ENCODE data around the gene MED31. TPM values are rescaled to one million over a fixed set of nuclear protein-coding genes. Genes with fewer than 3 reads are reported as not detected.

MED31 gene
- 12.6 TPM for total RNA-seq

DNA sequence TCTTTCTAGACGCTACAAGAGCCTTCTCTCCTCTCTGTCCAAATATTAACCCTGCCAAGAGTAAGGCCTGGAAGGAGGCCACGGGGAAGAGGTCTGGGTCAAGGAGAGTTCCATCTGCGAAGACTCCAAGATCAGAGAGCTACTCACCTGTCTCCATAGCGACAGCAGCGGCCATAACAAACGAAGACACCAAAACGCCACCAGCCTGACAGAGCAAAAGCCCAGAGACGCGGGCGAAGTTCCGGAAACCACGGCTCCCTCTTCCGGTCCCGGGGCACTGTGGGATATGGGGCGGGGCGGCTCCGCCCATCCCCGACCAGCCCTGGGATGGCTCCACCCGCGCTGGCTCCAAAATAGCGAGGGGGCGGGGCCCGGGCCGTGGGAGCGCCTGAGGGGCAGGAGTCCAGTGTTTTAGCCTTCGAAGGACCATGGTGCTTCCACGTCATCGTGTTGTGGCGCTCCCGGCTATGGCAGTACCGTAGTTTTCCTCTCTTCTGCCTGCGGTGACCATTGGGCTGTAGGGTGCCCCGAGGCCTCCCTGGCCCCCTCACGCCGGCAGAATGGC, at the start of gene MED31, which contains the start of gene C17orf100:
TSS of gene MED31 (minus strand) at position 252 of the 565 bp plus-strand sequence. CDS start at position 175, 77 bp downstream.
TSS of gene C17orf100 (plus strand) at position 409 of the 565 bp plus-strand sequence. CDS start at position 561, 152 bp downstream.

DNA sequence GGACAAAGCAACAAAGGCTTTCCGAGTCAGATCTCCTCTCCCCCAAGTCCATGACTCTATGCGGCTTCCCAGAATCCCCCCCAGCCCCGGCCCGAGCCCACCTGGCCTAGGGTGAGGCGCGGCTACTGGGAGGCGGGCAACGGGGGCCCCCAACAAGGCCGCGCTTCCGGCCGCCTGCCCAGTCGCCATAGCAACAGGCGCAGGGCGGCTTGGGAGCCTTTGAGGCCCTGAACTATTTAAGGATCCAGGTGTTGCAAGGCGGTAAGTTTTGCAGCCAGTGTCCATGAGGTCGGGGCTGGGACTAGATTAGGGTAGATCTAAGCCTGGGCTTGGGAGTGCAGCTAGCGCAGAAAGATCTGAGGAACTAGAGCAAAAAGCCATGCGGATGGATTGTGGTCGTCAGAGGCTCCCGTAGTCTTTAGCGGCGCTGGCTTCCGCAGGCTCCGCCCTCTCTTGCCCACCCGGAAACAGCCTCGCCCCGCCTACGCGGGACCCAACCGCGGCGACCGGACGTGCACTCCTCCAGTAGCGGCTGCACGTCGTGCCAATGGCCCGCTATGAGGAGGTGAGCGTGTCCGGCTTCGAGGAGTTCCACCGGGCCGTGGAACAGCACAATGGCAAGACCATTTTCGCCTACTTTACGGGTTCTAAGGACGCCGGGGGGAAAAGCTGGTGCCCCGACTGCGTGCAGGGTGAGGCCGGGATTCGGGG, 10.7 kb downstream of the MED31 start, which contains the start of the genes KIAA0753 and TXNDC17:
TSS of gene KIAA0753 (minus strand) at position 176 of the 711 bp plus-strand sequence. CDS start 5,608 bp downstream, outside the sequence.
TSS of gene TXNDC17 (plus strand) at position 525 of the 711 bp plus-strand sequence. CDS start at position 548, 23 bp downstream.

Small RNAs within 50 kb of the gene (small RNA-seq; reads per million reads assigned to genes)
- not detected for gene MIR4520-1 (ENCODE audit: low replicate concordance)
- gene RNA5SP435 (ENCODE audit: low replicate concordance): not detected

Other genes with a start within 250 kb of the MED31 start
- gene AIPL1, start 216.5 kb downstream of the MED31 start, total RNA-seq: not detected
- 9.6 TPM for gene PIMREG, start 207.2 kb downstream of the MED31 start, total RNA-seq
- 11.7 TPM for gene PITPNM3, start 95.0 kb downstream of the MED31 start, total RNA-seq
- gene KIAA0753, start 10.9 kb downstream of the MED31 start, total RNA-seq: 38.2 TPM
- gene TXNDC17, start 10.5 kb downstream of the MED31 start, total RNA-seq: 34.2 TPM
- 1.2 TPM for gene C17orf100, start 157 bp upstream of the MED31 start, total RNA-seq
- 2.0 TPM for gene SLC13A5, start 61.8 kb upstream of the MED31 start, total RNA-seq
- gene XAF1, start 104.4 kb upstream of the MED31 start, total RNA-seq: 31.2 TPM
- gene FBXO39, start 124.6 kb upstream of the MED31 start, total RNA-seq: not detected
- 0.70 TPM for gene TEKT1, start 180.1 kb upstream of the MED31 start, total RNA-seq

Measured in metanephros (tissue), 2 donors.